Nasal cavity respiratory epithelium epithelial cell of viscerocranial mucosa (primary cell): ENCODE measurements around the gene HIBCH. TPM values are rescaled to one million over a fixed set of nuclear protein-coding genes. Genes with fewer than 3 reads are reported as not detected.

Experiments
- total RNA-seq: library from RNA; depleted of rRNA; stranded (reverse); fragments of >200 nt; gene quantifications from 2 replicates; pipeline ENCODE4 v1.2.3, GENCODE V29; 2014

HIBCH gene, protein sequence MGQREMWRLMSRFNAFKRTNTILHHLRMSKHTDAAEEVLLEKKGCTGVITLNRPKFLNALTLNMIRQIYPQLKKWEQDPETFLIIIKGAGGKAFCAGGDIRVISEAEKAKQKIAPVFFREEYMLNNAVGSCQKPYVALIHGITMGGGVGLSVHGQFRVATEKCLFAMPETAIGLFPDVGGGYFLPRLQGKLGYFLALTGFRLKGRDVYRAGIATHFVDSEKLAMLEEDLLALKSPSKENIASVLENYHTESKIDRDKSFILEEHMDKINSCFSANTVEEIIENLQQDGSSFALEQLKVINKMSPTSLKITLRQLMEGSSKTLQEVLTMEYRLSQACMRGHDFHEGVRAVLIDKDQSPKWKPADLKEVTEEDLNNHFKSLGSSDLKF
- 10.3 and 19.6 TPM in 2 replicates for total RNA-seq

DNA sequence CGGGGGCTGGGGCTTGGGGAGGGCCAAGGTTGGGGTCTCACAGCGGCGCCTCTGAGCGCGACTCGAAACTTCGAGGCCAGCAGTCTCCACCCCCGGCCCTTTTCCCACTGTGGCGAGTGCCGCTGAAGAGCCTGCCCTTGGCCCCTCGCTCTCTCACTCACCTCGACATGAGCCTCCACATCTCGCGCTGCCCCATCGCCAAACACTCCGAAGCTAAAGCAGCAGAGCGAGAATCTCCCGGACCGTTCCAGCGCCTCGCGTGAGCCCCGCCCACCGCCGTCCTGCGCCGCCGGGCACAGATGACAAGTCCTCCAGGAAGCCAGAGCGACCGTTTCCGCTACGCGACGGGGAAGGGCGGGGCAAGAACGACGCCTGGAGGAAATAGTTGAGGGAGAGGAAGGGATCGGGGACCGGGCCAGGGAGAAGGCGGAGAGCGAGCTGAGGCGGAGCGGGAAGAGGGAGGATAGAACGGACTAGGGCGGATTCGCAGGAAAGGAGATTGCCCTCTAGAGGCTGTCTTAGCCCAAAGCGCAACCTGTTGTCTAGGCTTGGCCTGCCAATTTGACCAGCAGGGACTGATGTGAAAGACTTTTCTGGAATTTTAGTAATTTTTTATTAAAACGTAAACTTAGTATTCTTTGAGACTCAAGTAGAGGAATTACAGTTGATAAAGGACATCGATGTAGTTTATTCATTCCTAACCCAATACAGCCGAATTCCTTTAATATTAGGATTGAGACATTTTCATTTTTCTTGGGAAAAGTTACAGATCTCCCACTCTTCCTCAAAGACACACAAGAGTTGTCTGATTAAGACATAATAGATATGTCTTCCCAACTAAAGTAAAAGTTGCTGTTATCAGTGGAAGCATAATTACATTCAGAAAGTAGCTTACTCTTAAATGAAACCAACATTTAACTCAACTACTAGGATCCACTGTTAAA is at the start of gene HIBCH:
Gene HIBCH (minus strand): TSS at position 272 of the 944 bp plus-strand sequence. CDS start 76 bp downstream, at position 196.

DNA sequence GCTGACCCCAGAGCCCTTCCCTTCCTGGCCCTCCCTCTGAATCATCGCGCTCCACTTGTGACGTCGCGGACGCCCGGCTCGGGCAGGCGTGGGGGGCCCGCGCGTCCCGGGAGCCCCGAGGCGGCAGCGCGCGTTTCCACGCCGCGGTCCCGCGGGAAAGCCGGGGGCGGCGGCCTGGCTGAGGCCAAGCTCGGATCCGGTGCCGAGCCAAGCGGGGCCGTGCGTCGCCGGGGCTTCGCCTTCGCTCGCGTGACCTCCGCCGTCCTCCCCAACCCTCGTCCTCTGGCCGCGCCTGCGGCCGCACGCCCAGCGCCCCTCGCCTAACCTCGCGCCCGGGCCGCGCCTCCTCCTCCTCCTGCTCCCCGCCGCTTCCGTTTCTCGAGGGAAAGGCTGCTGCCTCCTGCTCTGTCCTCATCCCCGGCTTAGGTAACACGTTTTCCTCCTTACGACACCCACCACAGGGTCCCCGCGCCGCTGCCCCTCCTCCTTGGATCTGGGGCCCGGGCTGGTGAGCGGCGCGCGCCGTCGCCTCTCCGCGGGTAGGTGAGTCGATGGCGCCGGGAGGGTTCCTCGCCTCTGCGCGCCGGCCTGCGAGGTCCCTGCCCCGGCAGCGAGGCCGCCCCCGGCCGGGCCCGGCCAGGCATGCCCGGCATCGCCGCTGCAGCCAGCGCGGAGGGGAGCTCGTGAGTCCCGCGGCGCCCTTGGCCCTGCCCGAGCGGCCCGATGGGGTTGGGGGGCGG is 24.1 kb upstream of the HIBCH start, which contains the start of gene INPP1:
Gene INPP1 (plus strand): TSS at position 54 of the 740 bp plus-strand sequence. CDS start 16,514 bp downstream, outside the sequence.

Other genes with a start within 250 kb of the HIBCH start
- gene INPP1, start 23.8 kb upstream of the HIBCH start, total RNA-seq: 10.9 and 19.1 TPM in 2 replicates
- 31.0 and 55.0 TPM in 2 replicates for gene MFSD6, start 88.5 kb upstream of the HIBCH start, total RNA-seq
- 2.4 and 2.5 TPM in 2 replicates for gene NEMP2, start 214.9 kb upstream of the HIBCH start, total RNA-seq